NCI-H2196 (cell line): Measurements from ENCODE around the gene SEC22B.
"Not testable (repeated sequence)": the region's sequence is repeated elsewhere in the genome, so short reads cannot be mapped to it uniquely, and the experiment has no call there.

Experiments
- DNase-seq: peaks from one replicate; lab custom pipeline; 2025; ENCODE audit not compliant: unreplicated experiment; lab: John Stamatoyannopoulos, UW

SEC22B gene

DNA sequence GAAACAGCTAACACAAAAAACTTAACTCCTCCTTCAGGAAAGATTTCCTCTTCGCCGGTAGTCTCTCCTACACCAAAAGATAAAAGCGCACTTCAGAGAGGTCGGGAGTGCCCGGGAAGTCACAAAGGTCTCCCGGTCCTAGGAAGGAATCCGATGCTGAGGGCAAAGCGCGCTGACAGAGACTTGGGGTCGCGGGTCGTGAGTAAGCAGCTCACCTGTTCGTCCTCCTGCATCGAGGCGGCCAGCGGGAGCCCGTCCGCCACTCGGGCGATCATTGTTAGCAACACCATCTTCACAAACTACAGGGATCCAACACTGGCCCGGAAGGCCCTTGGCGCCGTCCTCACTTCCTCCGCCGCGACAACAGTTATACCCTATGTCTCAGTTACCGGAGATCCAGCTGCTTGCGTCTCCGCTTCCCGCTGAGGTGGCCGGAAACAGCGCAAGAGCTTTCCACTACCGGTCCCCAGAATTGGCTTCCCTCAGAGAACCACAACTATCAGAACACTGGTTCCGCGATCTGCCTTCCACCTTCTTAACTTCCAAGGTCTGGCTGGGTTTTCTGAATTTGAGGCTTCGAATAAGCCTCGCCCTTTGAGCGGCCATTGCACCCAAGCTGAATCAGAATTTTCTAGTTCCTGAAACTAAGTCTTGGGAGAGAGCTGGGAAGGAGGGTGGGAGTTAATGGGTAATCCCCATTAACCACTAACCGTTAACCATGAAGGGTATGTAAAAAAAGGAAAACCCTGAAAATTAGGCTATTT lies at the start of gene SEC22B:
Gene SEC22B (minus strand): TSS at position 429 of the 764 bp plus-strand sequence. CDS start 139 bp downstream, at position 290.
- DNase-seq, result peak; percentile 92

DNA sequence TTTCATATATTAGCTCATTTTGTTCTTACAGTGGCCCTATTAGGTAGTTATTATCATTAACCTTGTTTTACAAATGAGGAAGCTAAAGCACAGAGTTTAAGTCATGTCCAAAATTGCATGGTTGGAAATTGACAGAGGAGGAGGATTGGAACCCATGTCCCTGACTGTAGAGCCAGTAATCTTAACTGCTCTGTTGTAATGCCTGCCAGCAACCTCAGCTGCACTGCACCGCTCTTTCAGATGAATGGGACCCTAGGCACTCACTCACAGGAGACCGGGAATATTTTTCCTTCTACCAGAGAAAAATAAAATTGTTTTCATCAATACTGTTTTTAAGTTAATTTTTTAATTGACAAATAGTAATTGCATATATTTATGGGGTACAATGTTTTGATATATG lies 41.6 kb upstream of the SEC22B start:
- not testable (repeated sequence) for DNase-seq

- not testable (repeated sequence) for DNase-seq
Measured at GRCh38 chr1:120217175-120217929, 41.0 kb upstream of the SEC22B start.

DNA sequence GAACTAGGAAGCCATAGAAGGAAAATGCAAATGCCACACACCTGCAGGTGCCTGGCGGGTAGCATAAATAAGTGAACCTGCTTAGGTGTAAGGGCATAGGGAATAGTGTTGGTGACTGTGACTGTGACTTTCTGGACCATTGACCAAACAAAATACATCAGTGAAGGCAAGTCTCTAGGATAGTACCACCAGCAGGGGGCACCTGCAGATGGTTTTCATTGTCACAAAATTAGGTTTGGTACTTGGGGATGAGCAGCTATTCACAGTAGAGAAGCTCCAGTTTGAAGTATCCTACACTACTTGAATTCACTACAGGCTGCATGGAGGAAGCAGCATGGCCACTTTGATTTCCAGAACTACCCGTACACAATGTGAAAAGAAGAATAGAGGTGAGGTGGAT lies 37.3 kb upstream of the SEC22B start:
- not testable (repeated sequence) for DNase-seq

DNA sequence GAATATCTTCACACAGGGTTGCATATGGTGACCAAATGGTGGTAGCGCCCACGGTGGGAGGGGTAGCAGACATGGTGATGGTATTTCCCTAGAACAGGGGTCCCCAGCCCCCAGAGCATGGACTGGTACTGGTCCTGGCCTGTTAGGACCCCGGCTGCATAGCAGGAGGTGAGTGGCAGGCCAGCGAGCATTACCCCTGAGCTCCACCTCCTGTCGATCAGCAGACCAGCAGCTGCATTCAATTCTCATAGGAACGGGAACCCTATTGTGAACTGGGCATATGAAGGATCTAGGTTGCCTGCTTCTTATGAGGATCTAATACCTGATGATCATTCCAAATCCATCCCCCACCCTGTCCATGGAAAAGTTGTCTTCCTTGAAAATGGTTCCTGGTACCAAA lies 34.4 kb upstream of the SEC22B start:
- not testable (repeated sequence) for DNase-seq

- DNase-seq, result not testable (repeated sequence)
Measured at GRCh38 chr1:120196863-120197775, 20.8 kb upstream of the SEC22B start.

DNA sequence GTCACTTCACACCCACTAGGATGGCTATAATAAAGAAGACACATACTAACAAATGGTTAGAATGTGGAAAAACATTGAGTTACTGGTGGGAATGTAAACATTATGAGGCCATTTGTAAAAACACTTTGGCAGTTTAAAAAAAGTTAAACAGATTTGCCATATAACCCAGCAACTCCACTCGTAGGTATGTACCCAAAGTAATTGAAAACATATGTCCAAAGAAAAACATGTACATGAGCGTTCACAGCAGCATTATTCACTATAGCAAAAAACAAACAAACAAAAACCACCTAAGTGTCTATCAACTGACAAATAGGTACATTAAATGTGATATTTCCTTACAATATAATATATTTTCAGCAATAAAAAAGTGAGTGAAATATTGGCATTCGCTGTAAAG lies 12.3 kb upstream of the SEC22B start:
- not testable (repeated sequence) for DNase-seq

DNA sequence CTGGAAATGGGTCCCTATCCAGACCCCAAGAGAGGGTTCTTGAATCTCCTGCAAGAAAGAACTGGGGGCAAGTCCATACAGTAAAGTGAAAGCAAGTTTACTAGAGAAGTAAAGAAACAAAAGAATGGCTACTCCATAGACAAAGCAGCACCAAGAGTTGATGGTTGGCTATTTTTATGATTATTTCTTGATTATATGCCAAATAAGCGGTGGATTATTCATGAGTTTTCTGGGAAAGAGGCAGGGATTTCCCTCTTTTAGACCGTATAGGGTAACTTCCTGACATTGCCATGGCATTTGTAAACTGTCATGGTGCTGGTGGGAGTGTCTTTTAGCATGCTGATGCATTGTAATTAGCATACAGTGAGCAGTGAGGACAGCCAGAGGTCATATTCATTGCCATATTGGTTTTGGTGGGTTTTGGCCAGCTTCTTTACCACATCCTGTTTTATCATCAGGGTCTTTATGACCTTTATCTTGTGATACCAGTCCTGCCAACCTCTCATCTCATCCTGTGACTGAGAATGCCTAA lies 5.9 kb upstream of the SEC22B start:
- not testable (repeated sequence) for DNase-seq

- DNase-seq, result not testable (repeated sequence)
Measured at GRCh38 chr1:120179811-120180690, 3.7 kb upstream of the SEC22B start.

GRCh38 chr1:120178799-120179756 lies 2.8 kb upstream of the SEC22B start:
- no peak for DNase-seq

- DNase-seq, result not testable (repeated sequence)
Measured at GRCh38 chr1:120178058-120178457, 1.7 kb upstream of the SEC22B start.

DNA sequence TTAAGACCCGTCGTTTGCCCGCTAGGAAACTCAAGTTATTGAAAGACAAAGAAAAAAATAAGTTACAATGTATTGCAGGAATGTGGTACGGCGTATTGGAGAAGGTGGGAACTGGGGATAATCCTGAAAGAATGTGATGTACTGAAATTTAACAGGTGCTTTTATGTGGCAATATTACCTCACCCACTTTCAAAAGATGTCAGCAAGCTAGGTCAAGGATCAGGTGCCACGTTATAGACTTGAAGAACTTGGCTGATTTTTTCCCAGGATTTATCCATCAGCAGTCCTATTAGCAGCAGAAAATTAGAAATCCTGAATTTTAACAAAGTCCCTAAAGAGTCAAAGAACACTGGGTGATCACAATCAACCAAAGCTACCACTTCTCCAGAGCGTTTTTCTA lies 632 bp downstream of the SEC22B start:
- not testable (repeated sequence) for DNase-seq

- DNase-seq, result not testable (repeated sequence)
Measured at GRCh38 chr1:120164761-120165160, 11.6 kb downstream of the SEC22B start.

- DNase-seq, result not testable (repeated sequence)
Measured at GRCh38 chr1:120162015-120162414, 14.3 kb downstream of the SEC22B start.

- DNase-seq, result not testable (repeated sequence)
Measured at GRCh38 chr1:120158495-120158894, 17.8 kb downstream of the SEC22B start.

DNA sequence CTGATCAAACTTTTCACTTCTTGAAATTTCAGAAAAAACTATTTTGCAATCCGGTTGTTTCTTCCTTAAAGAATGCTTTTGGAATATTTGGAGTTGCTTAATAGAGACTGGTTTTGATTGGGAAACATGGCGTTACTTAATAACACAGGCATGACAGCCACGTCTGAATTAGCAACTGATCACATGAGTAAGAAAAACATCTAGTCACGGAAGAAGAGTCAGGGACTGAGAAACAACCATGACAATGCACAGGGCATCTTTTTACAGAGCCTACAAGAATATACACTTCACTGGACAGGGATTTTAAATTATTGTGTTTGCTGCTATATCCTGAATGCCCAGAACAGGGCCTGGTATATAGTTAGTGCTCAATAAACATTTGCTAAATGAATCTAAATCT lies 18.2 kb downstream of the SEC22B start:
- not testable (repeated sequence) for DNase-seq

- DNase-seq, result not testable (repeated sequence)
Measured at GRCh38 chr1:120150138-120150822, 26.0 kb downstream of the SEC22B start.
